Measurements from ENCODE around the gene BUB1B. TPM values are rescaled to one million over a fixed set of nuclear protein-coding genes. Genes with fewer than 3 reads are reported as not detected.

The BUB1B gene
- total RNA-seq, 1 experiment from 2014 or later = 67.8 TPM

DNA sequence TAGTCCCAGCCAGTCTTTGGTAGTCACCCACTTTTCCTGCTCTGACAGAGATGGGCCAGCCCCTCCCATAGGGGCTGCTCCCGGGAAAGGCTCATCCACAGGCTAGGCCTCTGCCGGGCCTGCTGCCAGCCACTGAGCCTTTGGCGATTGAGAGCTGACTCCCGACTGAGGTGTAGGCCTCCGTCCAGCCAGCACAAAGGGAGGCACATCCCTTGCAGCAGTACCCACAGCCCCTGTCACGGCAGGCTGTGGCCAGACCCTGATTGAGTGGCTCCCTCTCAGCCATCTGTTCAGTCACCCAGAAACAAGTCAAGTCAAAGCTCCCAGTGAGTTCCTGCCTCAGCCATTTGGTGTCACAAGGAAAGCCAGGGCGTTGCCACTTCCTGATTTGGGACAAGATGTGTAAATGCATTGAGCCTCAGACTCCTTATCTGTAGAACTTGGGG is 71.8 kb downstream of the BUB1B start:
- in situ Hi-C loops (cut with HindIII; ENCODE audit: low pct_unique_long_range_greater_than_20kb, low sequenced_read_pairs) = no loop called here

DNA sequence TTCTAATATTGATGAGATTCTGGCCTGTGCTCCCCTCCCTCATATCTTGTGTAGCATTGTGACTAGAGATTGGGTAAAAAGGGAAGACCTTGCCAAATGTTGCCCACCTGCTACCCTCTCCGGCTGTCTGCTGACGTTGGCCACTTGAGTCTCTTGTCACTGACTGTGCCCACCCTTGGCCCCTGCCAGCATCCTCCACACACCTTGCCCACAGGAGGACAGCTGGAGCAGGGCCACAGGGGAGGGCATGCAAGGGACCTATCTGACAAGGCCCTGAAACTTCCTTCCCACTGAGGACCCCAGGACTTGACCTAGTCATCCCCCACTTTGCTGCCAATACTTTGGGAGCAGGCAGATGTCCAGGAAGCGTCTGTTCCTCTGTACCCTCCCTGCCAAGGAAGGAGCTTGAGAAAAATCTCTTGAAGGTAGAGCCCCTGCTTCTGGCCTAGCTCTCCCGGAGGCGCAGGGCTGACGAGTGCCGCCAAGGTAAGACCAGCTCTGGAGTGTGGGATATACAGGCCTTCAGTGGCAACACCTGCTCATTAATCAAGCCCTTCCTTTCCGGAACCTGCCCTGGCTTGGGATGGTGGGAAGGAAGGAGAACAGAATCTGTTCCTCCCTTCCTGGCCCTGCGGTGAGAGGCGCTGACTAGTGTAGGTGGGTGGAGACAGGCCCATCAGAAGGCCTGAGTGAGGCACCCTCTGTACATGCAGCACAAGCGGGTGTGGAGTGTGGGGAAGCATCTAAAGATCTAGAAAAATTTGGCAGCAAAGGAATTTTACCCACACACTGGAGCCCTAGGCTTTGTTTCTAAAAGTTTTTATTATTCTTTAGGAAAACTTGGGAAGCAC is 73.1 kb downstream of the BUB1B start:
- H3K9me3 ChIP-seq (ENCODE audit: control insufficient read depth, insufficient read depth, low read depth, low read length) = no peaks in the 10 kb centered on the region
- no peak overlapping the region for H3K4me3 ChIP-seq (ENCODE audit: low read depth in 2 of 2, low read length in 2 of 2)
- no peaks in the 10 kb centered on the region for H3K27me3 ChIP-seq (ENCODE audit: control insufficient read depth, insufficient read depth, low read length)
- no peak for DNase-seq (ENCODE audit: low read depth, low spot score)
- ATAC-seq = no peak
- POLR2A ChIA-PET = interaction anchor here (0.6 kb wide), 1 partner anchor 36 kb away, joined by 3 read pairs; no protein-coding TSS in a partner anchor
- intact Hi-C loops (cut with micrococcal nuclease; ENCODE audit: unreplicated experiment) (no loop called here), in situ Hi-C loops (cut with HindIII; ENCODE audit: low pct_unique_long_range_greater_than_20kb, low sequenced_read_pairs) (no loop called here)
- CTCF ChIA-PET = no interaction called here
- BruUV-seq (replicated peaks) = no TSS peak
- no peak for TF ChIP-seq TCF7L2 (IDR thresholded peaks at IDR 0.05; ENCODE audit: low read depth, low read length)
- TF ChIP-seq, protein P1, sequence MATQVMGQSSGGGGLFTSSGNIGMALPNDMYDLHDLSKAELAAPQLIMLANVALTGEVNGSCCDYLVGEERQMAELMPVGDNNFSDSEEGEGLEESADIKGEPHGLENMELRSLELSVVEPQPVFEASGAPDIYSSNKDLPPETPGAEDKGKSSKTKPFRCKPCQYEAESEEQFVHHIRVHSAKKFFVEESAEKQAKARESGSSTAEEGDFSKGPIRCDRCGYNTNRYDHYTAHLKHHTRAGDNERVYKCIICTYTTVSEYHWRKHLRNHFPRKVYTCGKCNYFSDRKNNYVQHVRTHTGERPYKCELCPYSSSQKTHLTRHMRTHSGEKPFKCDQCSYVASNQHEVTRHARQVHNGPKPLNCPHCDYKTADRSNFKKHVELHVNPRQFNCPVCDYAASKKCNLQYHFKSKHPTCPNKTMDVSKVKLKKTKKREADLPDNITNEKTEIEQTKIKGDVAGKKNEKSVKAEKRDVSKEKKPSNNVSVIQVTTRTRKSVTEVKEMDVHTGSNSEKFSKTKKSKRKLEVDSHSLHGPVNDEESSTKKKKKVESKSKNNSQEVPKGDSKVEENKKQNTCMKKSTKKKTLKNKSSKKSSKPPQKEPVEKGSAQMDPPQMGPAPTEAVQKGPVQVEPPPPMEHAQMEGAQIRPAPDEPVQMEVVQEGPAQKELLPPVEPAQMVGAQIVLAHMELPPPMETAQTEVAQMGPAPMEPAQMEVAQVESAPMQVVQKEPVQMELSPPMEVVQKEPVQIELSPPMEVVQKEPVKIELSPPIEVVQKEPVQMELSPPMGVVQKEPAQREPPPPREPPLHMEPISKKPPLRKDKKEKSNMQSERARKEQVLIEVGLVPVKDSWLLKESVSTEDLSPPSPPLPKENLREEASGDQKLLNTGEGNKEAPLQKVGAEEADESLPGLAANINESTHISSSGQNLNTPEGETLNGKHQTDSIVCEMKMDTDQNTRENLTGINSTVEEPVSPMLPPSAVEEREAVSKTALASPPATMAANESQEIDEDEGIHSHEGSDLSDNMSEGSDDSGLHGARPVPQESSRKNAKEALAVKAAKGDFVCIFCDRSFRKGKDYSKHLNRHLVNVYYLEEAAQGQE (IDR thresholded peaks at IDR 0.05; ENCODE audit: insufficient read depth in 1 of 2, low read depth in 2 of 2, low read length in 1 of 2) = no peak
- no peak for TF ChIP-seq POLR2AphosphoS5 (IDR thresholded peaks at IDR 0.05; ENCODE audit: low read depth, low read length)
- no peak for TF ChIP-seq SIN3A (IDR thresholded peaks at IDR 0.05; ENCODE audit: borderline replicate concordance, insufficient read depth, low read depth, low read length)
- TF ChIP-seq, protein P2, sequence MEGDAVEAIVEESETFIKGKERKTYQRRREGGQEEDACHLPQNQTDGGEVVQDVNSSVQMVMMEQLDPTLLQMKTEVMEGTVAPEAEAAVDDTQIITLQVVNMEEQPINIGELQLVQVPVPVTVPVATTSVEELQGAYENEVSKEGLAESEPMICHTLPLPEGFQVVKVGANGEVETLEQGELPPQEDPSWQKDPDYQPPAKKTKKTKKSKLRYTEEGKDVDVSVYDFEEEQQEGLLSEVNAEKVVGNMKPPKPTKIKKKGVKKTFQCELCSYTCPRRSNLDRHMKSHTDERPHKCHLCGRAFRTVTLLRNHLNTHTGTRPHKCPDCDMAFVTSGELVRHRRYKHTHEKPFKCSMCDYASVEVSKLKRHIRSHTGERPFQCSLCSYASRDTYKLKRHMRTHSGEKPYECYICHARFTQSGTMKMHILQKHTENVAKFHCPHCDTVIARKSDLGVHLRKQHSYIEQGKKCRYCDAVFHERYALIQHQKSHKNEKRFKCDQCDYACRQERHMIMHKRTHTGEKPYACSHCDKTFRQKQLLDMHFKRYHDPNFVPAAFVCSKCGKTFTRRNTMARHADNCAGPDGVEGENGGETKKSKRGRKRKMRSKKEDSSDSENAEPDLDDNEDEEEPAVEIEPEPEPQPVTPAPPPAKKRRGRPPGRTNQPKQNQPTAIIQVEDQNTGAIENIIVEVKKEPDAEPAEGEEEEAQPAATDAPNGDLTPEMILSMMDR (IDR thresholded peaks at IDR 0.05) = no peak
- peaks cover 2% of the 10 kb centered on the region; the same call in 1 of the 2 replicates for H3K36me3 ChIP-seq (ENCODE audit: control insufficient read depth, insufficient read depth, low read length)
- no peak overlapping the region for H3K27ac ChIP-seq (ENCODE audit: low read length)
- peaks cover 5% of the 10 kb centered on the region for H3K4me1 ChIP-seq (ENCODE audit: control insufficient read depth, insufficient read depth, low read length)

More for the DNA sequence above, 71.8 kb downstream of the BUB1B start:
- ATAC-seq (peak; percentile 53; the same call in 1 of the 2 replicates), DNase-seq (ENCODE audit: low read depth, low spot score) (no peak)
- Histone ChIP-seq H3K9me3 (ENCODE audit: control insufficient read depth, insufficient read depth, low read depth, low read length) (no peaks in the 10 kb centered on the region), H3K36me3 (ENCODE audit: control insufficient read depth, insufficient read depth, low read length) (peaks cover 2% of the 10 kb centered on the region; the same call in 1 of the 2 replicates), H3K27me3 (ENCODE audit: control insufficient read depth, insufficient read depth, low read length) (no peaks in the 10 kb centered on the region), H3K4me1 (ENCODE audit: control insufficient read depth, insufficient read depth, low read length) (no peaks in the 10 kb centered on the region; the same call in 1 of the 2 replicates), H3K27ac (ENCODE audit: low read length) (no peak overlapping the region), H3K4me3 (ENCODE audit: low read depth in 2 of 2, low read length in 2 of 2) (no peak overlapping the region)
- ChIA-PET CTCF (no interaction called here), POLR2A (no interaction called here)
- BruUV-seq (replicated peaks) = no TSS peak
- intact Hi-C loops (cut with micrococcal nuclease; ENCODE audit: unreplicated experiment) = no loop called here
- TF ChIP-seq, protein P2 (IDR thresholded peaks at IDR 0.05) = no peak
- no peak for TF ChIP-seq POLR2AphosphoS5 (IDR thresholded peaks at IDR 0.05; ENCODE audit: low read depth, low read length)

All from Panc1 (cell line).